SH-SY5Y (cell line): ENCODE measurements around the gene KLHL36.

Experiments used
- GATA2 ChIP-seq: IDR thresholded peaks from 2 replicates; pipeline ENCODE4 v1.6.1; 2011; ENCODE audit warnings: mild to moderate bottlenecking, low read depth, low read length
- GATA3 ChIP-seq: IDR thresholded peaks from 2 replicates; pipeline ENCODE4 v1.6.1; 2011; ENCODE audit warnings: low read depth, mild to moderate bottlenecking, low read length, moderate library complexity

DNA sequence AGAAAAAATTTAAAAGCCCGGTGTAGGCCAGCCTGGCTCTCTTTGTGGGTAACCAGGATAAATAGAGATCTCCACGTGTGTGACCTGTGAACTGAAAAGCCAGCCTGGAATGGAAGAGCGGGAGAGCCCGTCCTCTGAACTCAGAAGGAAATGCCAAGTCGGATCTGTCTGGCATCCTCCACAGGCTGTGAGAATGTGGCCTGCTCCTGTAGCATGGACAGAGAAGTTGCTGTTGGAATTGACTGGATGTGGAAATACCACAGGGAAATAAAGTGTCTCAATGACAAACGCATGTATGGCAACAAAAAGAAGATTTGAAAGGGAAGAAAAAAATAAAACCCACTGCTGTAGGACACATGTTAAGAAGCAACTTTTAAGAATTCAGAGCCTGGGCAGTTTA lies 6.7 kb downstream of the KLHL36 start:
- TF ChIP-seq GATA3, result no peak
- no peak for TF ChIP-seq GATA2
